Measurements from ENCODE around the gene KCNJ1. TPM values are rescaled to one million over a fixed set of nuclear protein-coding genes. Genes with fewer than 3 reads are reported as not detected.
A peak's percentile ranks its signal among the peaks of the same experiment; 100 is the strongest.

The KCNJ1 gene
- total and polyA plus RNA-seq, 5 donors, result 0.09 to 0.17 TPM; not detected in 3

- ATAC-seq, result no peak
- H3K27ac ChIP-seq (ENCODE audit: low read length), result no peak overlapping the region
- intact Hi-C loops (cut with DNase I), result no loop called here
Observed at GRCh38 chr11:128860571-128861361, 6.3 kb downstream of the KCNJ1 start.

GRCh38 chr11:128859563-128860441, 7.3 kb downstream of the KCNJ1 start:
- intact Hi-C loops (cut with DNase I), result no loop called here
- DNase-seq, result peak; percentile 68 to 91 (median 91)
- Histone ChIP-seq H3K9me3 (ENCODE audit: control insufficient read depth, low read length) (no peaks in the 10 kb centered on the region), H3K4me3 (ENCODE audit: low read length) (no peak overlapping the region), H3K27me3 (ENCODE audit: control insufficient read depth, insufficient read depth) (no peaks in the 10 kb centered on the region), H3K4me1 (ENCODE audit: control insufficient read depth, insufficient read depth, low read length) (no peaks in the 10 kb centered on the region), H3K27ac (ENCODE audit: low read length) (no peak overlapping the region)
- WGBS, result 27% methylated on average over 33 of the region's 33 CpGs
- peak; percentile 79 to 88 for ATAC-seq

More at GRCh38 chr11:128860571-128861361, 6.3 kb downstream of the KCNJ1 start:
- Histone ChIP-seq H3K4me1 (ENCODE audit: control insufficient read depth, insufficient read depth, low read length) (no peaks in the 10 kb centered on the region), H3K4me3 (ENCODE audit: low read length) (no peak overlapping the region), H3K27me3 (ENCODE audit: control insufficient read depth, insufficient read depth) (no peaks in the 10 kb centered on the region), H3K9me3 (ENCODE audit: control insufficient read depth, low read length) (no peaks in the 10 kb centered on the region)
- DNase-seq, result no peak
- 93% methylated on average over 16 of the region's 16 CpGs for WGBS

- Histone ChIP-seq H3K27me3 (ENCODE audit: control insufficient read depth, insufficient read depth) (no peaks in the 10 kb centered on the region), H3K27ac (ENCODE audit: low read length) (no peak overlapping the region), H3K4me3 (ENCODE audit: low read length) (no peak overlapping the region), H3K9me3 (ENCODE audit: control insufficient read depth, low read length) (no peaks in the 10 kb centered on the region), H3K4me1 (ENCODE audit: control insufficient read depth, insufficient read depth, low read length) (no peaks in the 10 kb centered on the region)
- intact Hi-C loops (cut with DNase I), result no loop called here
- WGBS, result 75% methylated on average over 2 of the region's 2 CpGs
- no peak for ATAC-seq
- DNase-seq, result no peak
Observed at GRCh38 chr11:128857341-128857740, 9.8 kb downstream of the KCNJ1 start.

GRCh38 chr11:128856241-128856640, 10.9 kb downstream of the KCNJ1 start:
- ATAC-seq (no peak), DNase-seq (no peak)
- 85% methylated on average over 6 of the region's 6 CpGs for WGBS
- no peaks in the 10 kb centered on the region for H3K4me1 ChIP-seq (ENCODE audit: control insufficient read depth, insufficient read depth, low read length)
- H3K4me3 ChIP-seq (ENCODE audit: low read length), result no peak overlapping the region
- no peaks in the 10 kb centered on the region for H3K9me3 ChIP-seq (ENCODE audit: control insufficient read depth, low read length)
- intact Hi-C loops (cut with DNase I), result no loop called here
- H3K27me3 ChIP-seq (ENCODE audit: control insufficient read depth, insufficient read depth), result no peaks in the 10 kb centered on the region
- H3K27ac ChIP-seq (ENCODE audit: low read length), result no peak overlapping the region

GRCh38 chr11:128854841-128855240, 12.3 kb downstream of the KCNJ1 start:
- Histone ChIP-seq H3K4me1 (ENCODE audit: control insufficient read depth, insufficient read depth, low read length) (no peaks in the 10 kb centered on the region), H3K27me3 (ENCODE audit: control insufficient read depth, insufficient read depth) (no peaks in the 10 kb centered on the region), H3K4me3 (ENCODE audit: low read length) (no peak overlapping the region), H3K9me3 (ENCODE audit: control insufficient read depth, low read length) (no peaks in the 10 kb centered on the region), H3K27ac (ENCODE audit: low read length) (no peak overlapping the region)
- WGBS, result 91% methylated on average over 7 of the region's 7 CpGs
- DNase-seq, result no peak
- intact Hi-C loops (cut with DNase I), result no loop called here
- no peak for ATAC-seq

- no peaks in the 10 kb centered on the region for H3K4me1 ChIP-seq (ENCODE audit: control insufficient read depth, insufficient read depth, low read length)
- no peak overlapping the region for H3K27ac ChIP-seq (ENCODE audit: low read length)
- ATAC-seq (no peak), DNase-seq (no peak)
- no peaks in the 10 kb centered on the region for H3K9me3 ChIP-seq (ENCODE audit: control insufficient read depth, low read length)
- H3K27me3 ChIP-seq (ENCODE audit: control insufficient read depth, insufficient read depth), result no peaks in the 10 kb centered on the region
- intact Hi-C loops (cut with DNase I), result no loop called here
- no peak overlapping the region for H3K4me3 ChIP-seq (ENCODE audit: low read length)
- WGBS, result 90% methylated on average over 6 of the region's 6 CpGs
Observed at GRCh38 chr11:128853559-128853958, 13.5 kb downstream of the KCNJ1 start.

GRCh38 chr11:128852327-128853023, 14.6 kb downstream of the KCNJ1 start:
- peak overlapping the region; percentile 69 for H3K27ac ChIP-seq (ENCODE audit: low read length)
- no peaks in the 10 kb centered on the region for H3K27me3 ChIP-seq (ENCODE audit: control insufficient read depth, insufficient read depth)
- H3K9me3 ChIP-seq (ENCODE audit: control insufficient read depth, low read length), result no peaks in the 10 kb centered on the region
- intact Hi-C loops (cut with DNase I), result no loop called here
- ATAC-seq (peak; percentile 82 to 86), DNase-seq (peak; percentile 48 to 70 (median 70))
- WGBS, result 59% methylated on average over 13 of the region's 13 CpGs
- H3K4me3 ChIP-seq (ENCODE audit: low read length), result no peak overlapping the region
- H3K4me1 ChIP-seq (ENCODE audit: control insufficient read depth, insufficient read depth, low read length), result no peaks in the 10 kb centered on the region

- Histone ChIP-seq H3K4me1 (ENCODE audit: control insufficient read depth, insufficient read depth, low read length) (no peaks in the 10 kb centered on the region), H3K27ac (ENCODE audit: low read length) (no peak overlapping the region), H3K4me3 (ENCODE audit: low read length) (no peak overlapping the region), H3K27me3 (ENCODE audit: control insufficient read depth, insufficient read depth) (no peaks in the 10 kb centered on the region), H3K9me3 (ENCODE audit: control insufficient read depth, low read length) (no peaks in the 10 kb centered on the region)
- whole genome bisulfite sequencing, result 30% methylated on average over 10 of the region's 10 CpGs
- DNase-seq (peak; percentile 60 to 86 (median 84)), ATAC-seq (peak in 1 of 2 donors; percentile 69)
- intact Hi-C loops (cut with DNase I), result loop anchor here in 1 of 4 donors (5.0 to 10.0 kb wide), 2 partner anchors 72 to 564 kb away; no protein-coding TSS in a partner anchor
Observed at GRCh38 chr11:128848815-128849455, 18.2 kb downstream of the KCNJ1 start.

GRCh38 chr11:128846985-128847384, 20.1 kb downstream of the KCNJ1 start:
- intact Hi-C loops (cut with DNase I), result loop anchor here in 1 of 4 donors (5.0 to 10.0 kb wide), 2 partner anchors 70 to 562 kb away; no protein-coding TSS in a partner anchor
- Histone ChIP-seq H3K4me3 (ENCODE audit: low read length) (no peak overlapping the region), H3K27ac (ENCODE audit: low read length) (no peak overlapping the region), H3K4me1 (ENCODE audit: control insufficient read depth, insufficient read depth, low read length) (no peaks in the 10 kb centered on the region), H3K27me3 (ENCODE audit: control insufficient read depth, insufficient read depth) (no peaks in the 10 kb centered on the region), H3K9me3 (ENCODE audit: control insufficient read depth, low read length) (no peaks in the 10 kb centered on the region)
- ATAC-seq (no peak), DNase-seq (no peak)
- whole genome bisulfite sequencing, result 87% methylated on average over 4 of the region's 4 CpGs

GRCh38 chr11:128845334-128845780, 21.7 kb downstream of the KCNJ1 start:
- H3K27ac ChIP-seq (ENCODE audit: low read length), result peak overlapping the region; percentile 17
- no peaks in the 10 kb centered on the region for H3K9me3 ChIP-seq (ENCODE audit: control insufficient read depth, low read length)
- ATAC-seq, result peak; percentile 36 to 71
- 39% methylated on average over 2 of the region's 2 CpGs for WGBS
- intact Hi-C loops (cut with DNase I), result loop anchor here in 1 of 4 donors (5.0 to 10.0 kb wide), 2 partner anchors 68 to 561 kb away; no protein-coding TSS in a partner anchor
- DNase-seq, result no peak
- no peaks in the 10 kb centered on the region for H3K27me3 ChIP-seq (ENCODE audit: control insufficient read depth, insufficient read depth)
- no peaks in the 10 kb centered on the region for H3K4me1 ChIP-seq (ENCODE audit: control insufficient read depth, insufficient read depth, low read length)
- H3K4me3 ChIP-seq (ENCODE audit: low read length), result no peak overlapping the region

Measured in right cardiac atrium (tissue), 5 donors.